Muscle layer of colon (tissue), 2 donors: ENCODE data around the gene B3GNT2.
"Not testable (repeated sequence)": the region's sequence is repeated elsewhere in the genome, so short reads cannot be mapped to it uniquely, and the experiment has no call there.

Experiments
- H3K27ac ChIP-seq: one replicate; pipeline ENCODE4 v1.7.0; 2013; ENCODE audit warnings: low read depth, mild to moderate bottlenecking, low read length, moderate library complexity
- H3K27me3 ChIP-seq, 2 donors: one replicate each; pipeline ENCODE4 v1.7.0; 2013; ENCODE audit warnings: low read length in 2 of 2, mild to moderate bottlenecking in 2 of 2; ENCODE audit not compliant: insufficient read depth in 2 of 2, control insufficient read depth in 1 of 2
- H3K36me3 ChIP-seq: one replicate; pipeline ENCODE4 v1.7.0; 2013; ENCODE audit warnings: mild to moderate bottlenecking, low read length; ENCODE audit not compliant: insufficient read depth
- H3K4me1 ChIP-seq: one replicate; pipeline ENCODE4 v1.7.0; 2013; ENCODE audit warnings: mild to moderate bottlenecking, low read length; ENCODE audit not compliant: insufficient read depth
- H3K4me3 ChIP-seq, 2 donors: one replicate each; pipeline ENCODE4 v1.7.0; 2013; ENCODE audit warnings: low read length in 2 of 2, low read depth in 1 of 2, mild to moderate bottlenecking in 1 of 2, moderate library complexity in 1 of 2
- H3K9ac ChIP-seq: one replicate; pipeline ENCODE4 v1.7.0; 2013; ENCODE audit warnings: low read length
- H3K9me3 ChIP-seq: one replicate; pipeline ENCODE4 v1.7.0; 2013; ENCODE audit warnings: mild to moderate bottlenecking, low read length
- donor health status: abdominal sarcoma.
- donor health status: Adenocarcinoma of cecum.

Gene B3GNT2, protein sequence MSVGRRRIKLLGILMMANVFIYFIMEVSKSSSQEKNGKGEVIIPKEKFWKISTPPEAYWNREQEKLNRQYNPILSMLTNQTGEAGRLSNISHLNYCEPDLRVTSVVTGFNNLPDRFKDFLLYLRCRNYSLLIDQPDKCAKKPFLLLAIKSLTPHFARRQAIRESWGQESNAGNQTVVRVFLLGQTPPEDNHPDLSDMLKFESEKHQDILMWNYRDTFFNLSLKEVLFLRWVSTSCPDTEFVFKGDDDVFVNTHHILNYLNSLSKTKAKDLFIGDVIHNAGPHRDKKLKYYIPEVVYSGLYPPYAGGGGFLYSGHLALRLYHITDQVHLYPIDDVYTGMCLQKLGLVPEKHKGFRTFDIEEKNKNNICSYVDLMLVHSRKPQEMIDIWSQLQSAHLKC

DNA sequence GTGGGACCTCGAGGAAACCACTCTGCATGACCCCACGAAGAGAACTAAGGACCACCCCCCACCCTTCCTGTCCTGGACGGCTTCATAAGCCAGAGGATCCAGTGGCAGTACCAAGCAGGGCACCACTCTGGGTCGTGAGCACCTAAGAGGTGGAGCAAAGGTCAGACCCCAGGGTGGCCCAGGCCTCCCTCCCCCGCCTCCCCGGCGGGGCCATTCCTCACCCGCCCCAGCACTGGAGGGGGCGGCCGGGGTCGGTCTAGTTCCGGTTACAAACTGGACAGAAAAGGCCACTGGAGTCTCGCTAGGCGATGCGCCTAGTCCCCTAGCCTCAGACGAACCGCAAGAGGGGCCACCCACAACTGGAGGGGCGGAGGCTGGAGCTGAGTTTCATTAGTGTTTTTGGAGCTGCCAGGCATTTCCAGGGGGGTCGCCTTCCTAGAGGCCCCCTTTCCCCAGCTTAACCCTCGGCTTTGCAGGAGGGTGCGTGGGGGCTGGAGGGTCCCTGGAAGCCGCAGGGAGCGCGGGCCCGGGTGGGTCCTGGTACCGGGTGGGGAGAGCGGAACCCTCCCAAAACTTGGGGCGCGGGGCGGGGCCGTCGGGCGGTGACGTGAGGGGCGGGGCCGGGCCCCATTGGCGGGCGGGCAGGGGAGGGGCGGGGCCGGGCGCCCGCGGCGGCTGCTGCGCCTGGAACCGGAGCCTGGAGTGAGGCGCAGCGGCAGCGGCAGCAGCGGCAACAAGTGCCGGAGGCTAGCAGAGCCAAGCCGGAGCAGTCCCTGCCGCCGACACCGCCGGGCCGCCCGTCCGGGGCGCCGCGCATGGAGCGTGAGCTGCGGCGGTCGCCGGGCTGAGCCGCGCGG, at the start of gene B3GNT2:
Gene B3GNT2, plus strand, starts transcription at position 695 of the 857 bp plus-strand sequence. CDS start 26,106 bp downstream, outside the sequence.
- H3K4me1 ChIP-seq, result peaks cover 17% of the 10 kb centered on the region
- H3K27ac ChIP-seq, result peak within 1 kb of the TSS; percentile 96
- H3K9ac ChIP-seq, result peak within 1 kb of the TSS; percentile 68
- H3K36me3 ChIP-seq, result no peaks in the 10 kb centered on the region
- H3K27me3 ChIP-seq, result no peaks in the 10 kb centered on the region
- H3K9me3 ChIP-seq, result no peaks in the 10 kb centered on the region
- peak within 1 kb of the TSS; percentile 94 to 100 for H3K4me3 ChIP-seq

GRCh38 chr2:62146790-62147189, 49.1 kb upstream of the B3GNT2 start:
- not testable (repeated sequence) for H3K9ac ChIP-seq, H3K4me3 ChIP-seq, H3K4me1 ChIP-seq, H3K27ac ChIP-seq, H3K36me3 ChIP-seq, H3K9me3 ChIP-seq, H3K27me3 ChIP-seq

DNA sequence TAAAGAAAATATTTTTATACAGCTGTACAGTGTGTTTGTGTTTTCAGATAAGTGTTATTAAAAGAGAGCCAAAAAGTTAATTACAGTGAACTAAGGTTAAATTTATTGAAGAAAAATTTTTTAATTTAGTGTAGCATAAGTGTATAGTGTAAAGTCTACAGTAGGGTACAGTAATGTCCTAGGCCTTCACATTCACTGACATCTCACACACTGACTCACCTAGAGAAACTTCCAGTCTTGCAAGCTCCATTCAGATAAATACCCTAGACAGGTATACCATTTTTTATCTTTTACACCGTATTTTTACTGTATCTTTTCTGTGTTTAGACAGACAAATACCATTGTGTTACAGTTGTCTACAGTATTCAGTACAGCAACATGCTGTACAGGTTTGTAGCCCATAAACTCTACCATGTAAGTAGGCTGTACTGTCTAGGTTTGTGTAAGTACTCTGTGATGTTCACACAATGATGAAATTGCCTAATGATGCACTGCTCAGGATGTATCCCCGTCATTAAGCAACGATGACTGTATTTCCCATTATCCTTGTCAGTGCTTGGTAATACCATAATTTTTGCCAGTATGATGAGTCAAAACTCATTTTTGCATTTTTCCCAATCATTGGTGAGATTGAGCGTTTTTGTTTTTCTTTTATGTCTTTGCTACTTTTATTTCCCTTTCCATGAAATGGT, 48.2 kb upstream of the B3GNT2 start:
- no peak overlapping the region for H3K9ac ChIP-seq
- no peak overlapping the region for H3K4me3 ChIP-seq
- no peaks in the 10 kb centered on the region for H3K36me3 ChIP-seq
- no peaks in the 10 kb centered on the region for H3K27me3 ChIP-seq
- no peaks in the 10 kb centered on the region for H3K9me3 ChIP-seq
- H3K4me1 ChIP-seq, result no peaks in the 10 kb centered on the region
- H3K27ac ChIP-seq, result no peak overlapping the region

GRCh38 chr2:62149708-62150107, 46.2 kb upstream of the B3GNT2 start:
- no peak overlapping the region for H3K4me3 ChIP-seq
- H3K27me3 ChIP-seq, result no peaks in the 10 kb centered on the region
- H3K9me3 ChIP-seq, result no peaks in the 10 kb centered on the region
- no peak overlapping the region for H3K9ac ChIP-seq
- no peaks in the 10 kb centered on the region for H3K4me1 ChIP-seq
- H3K27ac ChIP-seq, result no peak overlapping the region
- no peaks in the 10 kb centered on the region for H3K36me3 ChIP-seq

DNA sequence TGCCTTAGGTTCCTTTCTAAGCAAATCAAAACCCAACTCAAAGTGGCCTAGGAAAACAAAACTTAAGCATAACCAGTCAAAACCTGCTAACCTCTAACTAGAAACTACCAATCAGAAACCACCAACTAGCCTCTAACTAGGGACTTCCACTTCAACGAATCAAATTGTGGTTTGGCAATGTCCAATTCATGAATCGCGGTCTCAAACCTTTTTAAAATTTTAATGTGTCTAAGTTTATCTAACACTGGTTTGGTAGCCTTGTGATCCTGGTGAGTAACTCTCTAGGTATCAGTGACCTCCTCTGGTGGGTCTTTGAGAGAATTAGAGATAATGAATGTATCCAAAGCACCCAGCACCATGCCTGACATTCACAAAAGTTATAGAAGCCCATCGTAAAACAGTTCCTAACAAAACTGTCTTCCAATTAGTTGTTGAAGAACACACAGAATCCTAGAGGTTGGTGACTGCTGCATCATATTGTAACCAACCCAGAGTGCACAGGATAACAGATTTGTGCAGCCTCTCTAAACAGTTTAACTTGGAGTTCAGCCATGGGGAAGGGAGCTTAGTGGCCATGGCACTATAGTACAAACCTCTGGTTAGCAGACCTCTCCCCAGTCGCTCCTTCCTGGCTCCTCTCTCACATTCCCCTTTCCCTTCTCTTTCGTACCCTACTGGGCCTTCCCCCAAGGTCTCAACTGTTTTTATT, 45.2 kb upstream of the B3GNT2 start:
- H3K4me1 ChIP-seq, result no peaks in the 10 kb centered on the region
- H3K27ac ChIP-seq, result no peak overlapping the region
- H3K36me3 ChIP-seq, result no peaks in the 10 kb centered on the region
- H3K27me3 ChIP-seq, result no peaks in the 10 kb centered on the region
- H3K9ac ChIP-seq, result no peak overlapping the region
- no peaks in the 10 kb centered on the region for H3K9me3 ChIP-seq
- H3K4me3 ChIP-seq, result no peak overlapping the region

DNA sequence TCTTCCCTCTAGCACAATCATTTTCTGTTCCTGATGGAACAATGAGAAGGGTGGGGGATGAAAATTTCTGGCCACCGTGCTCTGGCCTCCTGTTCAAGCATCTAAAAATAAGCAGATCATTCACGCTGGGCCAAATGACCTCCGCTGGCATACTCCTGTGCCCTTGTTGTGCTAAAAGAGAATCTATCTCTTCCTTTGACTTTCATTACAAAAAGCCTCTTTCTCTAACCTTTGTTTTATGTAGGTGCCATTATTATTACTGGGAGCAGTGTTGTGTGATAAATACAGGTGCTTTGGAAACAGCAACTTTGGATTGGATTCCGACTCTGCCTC, 44.6 kb upstream of the B3GNT2 start:
- no peak overlapping the region for H3K4me3 ChIP-seq
- no peaks in the 10 kb centered on the region for H3K9me3 ChIP-seq
- H3K36me3 ChIP-seq, result no peaks in the 10 kb centered on the region
- H3K9ac ChIP-seq, result no peak overlapping the region
- H3K27ac ChIP-seq, result no peak overlapping the region
- no peaks in the 10 kb centered on the region for H3K27me3 ChIP-seq
- no peaks in the 10 kb centered on the region for H3K4me1 ChIP-seq

- Histone ChIP-seq H3K9ac (no peak overlapping the region), H3K36me3 (no peaks in the 10 kb centered on the region), H3K27me3 (no peaks in the 10 kb centered on the region), H3K4me1 (no peaks in the 10 kb centered on the region), H3K27ac (no peak overlapping the region), H3K9me3 (no peaks in the 10 kb centered on the region), H3K4me3 (no peak overlapping the region)
Observed at GRCh38 chr2:62152000-62152399, 43.9 kb upstream of the B3GNT2 start.

DNA sequence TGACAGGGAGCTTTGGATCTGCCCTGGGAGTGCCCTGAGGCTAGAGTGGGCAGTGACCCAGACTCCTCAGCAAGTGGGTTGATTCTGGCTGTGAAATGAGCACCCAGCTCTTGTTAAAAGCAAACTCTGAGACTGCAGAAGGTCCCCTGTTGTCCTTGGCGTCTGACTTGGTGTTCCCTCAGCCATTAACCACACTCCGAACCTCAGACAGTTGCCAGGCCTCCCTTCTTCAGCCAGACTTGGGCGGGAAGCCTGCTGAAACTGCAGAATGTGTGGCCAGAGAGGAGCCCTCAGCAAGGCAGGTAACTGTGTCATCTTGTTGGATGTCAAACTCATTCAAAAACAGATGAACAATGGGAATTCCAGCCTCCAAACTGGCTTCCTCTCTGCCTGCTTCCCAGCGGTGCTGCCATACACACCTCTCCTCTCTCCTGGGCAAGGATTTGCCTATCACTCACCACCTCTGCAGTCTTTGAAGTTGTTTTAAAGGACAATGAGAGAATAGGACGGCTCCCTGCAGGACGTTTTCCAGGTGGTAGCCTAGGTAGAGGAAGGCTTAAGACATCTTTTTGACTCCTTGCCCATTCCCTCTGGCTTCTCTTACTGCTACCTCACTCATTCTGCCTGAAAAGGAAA, 38.9 kb upstream of the B3GNT2 start:
- Histone ChIP-seq H3K9ac (no peak overlapping the region), H3K36me3 (no peaks in the 10 kb centered on the region), H3K4me3 (no peak overlapping the region), H3K27ac (no peak overlapping the region), H3K27me3 (no peaks in the 10 kb centered on the region), H3K9me3 (no peaks in the 10 kb centered on the region), H3K4me1 (no peaks in the 10 kb centered on the region)

DNA sequence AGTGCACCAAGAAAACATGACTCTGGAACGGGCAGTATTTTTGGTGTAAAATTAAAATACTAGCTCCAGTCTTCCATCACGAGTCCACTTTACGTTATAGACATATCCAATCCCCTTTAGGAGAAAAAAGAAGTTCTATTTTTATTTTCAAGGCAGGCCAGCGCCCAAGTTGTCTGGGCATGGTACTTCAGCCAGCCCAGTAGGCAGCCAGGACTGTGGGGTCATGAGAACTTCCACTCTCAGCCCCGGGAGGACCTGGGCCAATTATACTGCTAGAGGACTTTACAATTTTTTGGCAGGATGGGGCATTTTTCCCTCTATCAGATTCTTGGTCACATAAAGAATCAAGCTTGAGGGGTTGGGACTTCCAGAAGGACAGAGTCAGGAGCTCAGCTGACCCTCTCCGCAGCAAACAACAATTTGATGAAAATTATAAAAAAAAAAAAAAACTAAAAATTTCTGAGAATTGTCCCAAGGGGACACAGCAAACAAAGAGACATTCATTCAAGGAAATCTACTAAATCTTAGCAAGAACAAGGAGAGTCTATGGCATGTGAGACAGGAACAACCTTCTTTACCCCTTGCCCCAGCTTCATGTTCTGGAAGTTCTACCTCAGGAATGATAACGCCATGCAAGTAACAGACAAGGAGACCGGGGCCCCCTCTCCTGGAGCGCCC, 37.3 kb upstream of the B3GNT2 start:
- Histone ChIP-seq H3K4me3 (no peak overlapping the region), H3K27ac (no peak overlapping the region), H3K9me3 (no peaks in the 10 kb centered on the region), H3K27me3 (no peaks in the 10 kb centered on the region), H3K4me1 (no peaks in the 10 kb centered on the region), H3K36me3 (no peaks in the 10 kb centered on the region), H3K9ac (no peak overlapping the region)

- not testable (repeated sequence) for H3K9ac ChIP-seq, H3K4me1 ChIP-seq, H3K36me3 ChIP-seq, H3K9me3 ChIP-seq, H3K4me3 ChIP-seq, H3K27me3 ChIP-seq, H3K27ac ChIP-seq
Observed at GRCh38 chr2:62160691-62161090, 35.2 kb upstream of the B3GNT2 start.
